Epithelial cell of esophagus (primary cell): ENCODE results near the gene KATNAL2.

Source experiments
- DNase-seq: peaks from one replicate; pipeline ENCODE4 v3.0.0; 2010; ENCODE audit warnings: low read depth
- H3K4me3 ChIP-seq: 2 replicates; pipeline ENCODE4 v1.5.1; 2011; ENCODE audit warnings: mild to moderate bottlenecking, low read length, control low read depth
- CTCF ChIP-seq: IDR thresholded peaks from 2 replicates; pipeline ENCODE4 v1.5.1; 2011; ENCODE audit warnings: low read depth, mild to moderate bottlenecking, low read length, control low read depth, inconsistent platforms; ENCODE audit not compliant: insufficient read depth; ENCODE audit errors: missing control alignments

Gene KATNAL2

GRCh38 chr18:47110492-47111274, 193.3 kb downstream of the KATNAL2 start:
- no peak overlapping the region for H3K4me3 ChIP-seq
- no peak for TF ChIP-seq CTCF
- DNase-seq: no peak

- no peak for TF ChIP-seq CTCF
- H3K4me3 ChIP-seq: no peak overlapping the region
- no peak for DNase-seq
Observed at GRCh38 chr18:47113796-47114540, 196.6 kb downstream of the KATNAL2 start.

GRCh38 chr18:47115205-47115604, 197.8 kb downstream of the KATNAL2 start:
- H3K4me3 ChIP-seq: no peak overlapping the region
- no peak for TF ChIP-seq CTCF
- DNase-seq: no peak

- H3K4me3 ChIP-seq: no peak overlapping the region
- peak; percentile 22 for DNase-seq
- no peak for TF ChIP-seq CTCF
Observed at GRCh38 chr18:47118981-47119380, 201.6 kb downstream of the KATNAL2 start.

- no peak for DNase-seq
- H3K4me3 ChIP-seq: no peak overlapping the region
- TF ChIP-seq CTCF: no peak
Observed at GRCh38 chr18:47120428-47120827, 203.0 kb downstream of the KATNAL2 start.

GRCh38 chr18:47121146-47121545, 203.7 kb downstream of the KATNAL2 start:
- no peak for TF ChIP-seq CTCF
- no peak for DNase-seq
- no peak overlapping the region for H3K4me3 ChIP-seq

- DNase-seq: no peak
- TF ChIP-seq CTCF: no peak
- H3K4me3 ChIP-seq: no peak overlapping the region
Observed at GRCh38 chr18:47141289-47141688, 223.9 kb downstream of the KATNAL2 start.
